ACC112 (cell line): ENCODE results near the gene SMCO4.

ENCODE experiments used
- H2AFZ ChIP-seq: fragments of 200-600 bp; sonication (generic); one replicate; pipeline ENCODE4 v1.6.0; 2017; ENCODE audit warnings: antibody characterized with exemption, low read length; ENCODE audit not compliant: unreplicated experiment
- H3K27ac ChIP-seq: fragments of 200-600 bp; sonication (generic); 2 replicates; pipeline ENCODE4 v1.5.1; 2014; ENCODE audit warnings: low read depth, mild to moderate bottlenecking, antibody characterized with exemption, low read length, moderate library complexity
- H3K27me3 ChIP-seq: fragments of 200-600 bp; sonication (generic); 2 replicates; pipeline ENCODE4 v1.6.1; 2014; ENCODE audit warnings: mild to moderate bottlenecking, antibody characterized with exemption, low read length, moderate library complexity, mixed read lengths; ENCODE audit not compliant: insufficient read depth
- H3K36me3 ChIP-seq: fragments of 200-600 bp; sonication (generic); 2 replicates; pipeline ENCODE4 v1.6.1; 2016; ENCODE audit warnings: mild to moderate bottlenecking, antibody characterized with exemption, low read length, moderate library complexity, mixed read lengths; ENCODE audit not compliant: insufficient read depth
- H3K4me1 ChIP-seq: fragments of 200-600 bp; sonication (generic); one replicate; pipeline ENCODE4 v1.6.1; 2016; ENCODE audit warnings: low read length, mixed read lengths; ENCODE audit not compliant: insufficient read depth, unreplicated experiment, control insufficient read depth
- H3K4me3 ChIP-seq: fragments of 200-600 bp; sonication (generic); 2 replicates; pipeline ENCODE4 v1.5.1; 2014; ENCODE audit warnings: mild to moderate bottlenecking, low read depth, low read length
- H3K79me2 ChIP-seq: fragments of 200-600 bp; sonication (generic); one replicate; pipeline ENCODE4 v1.6.0; 2016; ENCODE audit warnings: low read length; ENCODE audit not compliant: control insufficient read depth, unreplicated experiment, insufficient read depth

SMCO4 gene

GRCh38 chr11:93574638-93575220 is 31.5 kb upstream of the SMCO4 start:
- Histone ChIP-seq H3K79me2 (no peaks in the 10 kb centered on the region), H3K4me3 (no peak overlapping the region), H3K4me1 (peaks cover 15% of the 10 kb centered on the region), H2AFZ (no peak overlapping the region), H3K27ac (no peak overlapping the region), H3K27me3 (no peaks in the 10 kb centered on the region), H3K36me3 (no peaks in the 10 kb centered on the region)

GRCh38 chr11:93573184-93573583 is 30.0 kb upstream of the SMCO4 start:
- no peaks in the 10 kb centered on the region for H3K36me3 ChIP-seq
- H3K4me3 ChIP-seq = no peak overlapping the region
- H2AFZ ChIP-seq = no peak overlapping the region
- H3K27me3 ChIP-seq = no peaks in the 10 kb centered on the region
- H3K79me2 ChIP-seq = no peaks in the 10 kb centered on the region
- H3K4me1 ChIP-seq = peaks cover 15% of the 10 kb centered on the region
- H3K27ac ChIP-seq = no peak overlapping the region

GRCh38 chr11:93572621-93573020 is 29.4 kb upstream of the SMCO4 start:
- H3K4me1 ChIP-seq = peaks cover 13% of the 10 kb centered on the region
- no peak overlapping the region for H2AFZ ChIP-seq
- H3K27ac ChIP-seq = no peak overlapping the region
- no peaks in the 10 kb centered on the region for H3K79me2 ChIP-seq
- no peaks in the 10 kb centered on the region for H3K27me3 ChIP-seq
- H3K4me3 ChIP-seq = no peak overlapping the region
- no peaks in the 10 kb centered on the region for H3K36me3 ChIP-seq

DNA sequence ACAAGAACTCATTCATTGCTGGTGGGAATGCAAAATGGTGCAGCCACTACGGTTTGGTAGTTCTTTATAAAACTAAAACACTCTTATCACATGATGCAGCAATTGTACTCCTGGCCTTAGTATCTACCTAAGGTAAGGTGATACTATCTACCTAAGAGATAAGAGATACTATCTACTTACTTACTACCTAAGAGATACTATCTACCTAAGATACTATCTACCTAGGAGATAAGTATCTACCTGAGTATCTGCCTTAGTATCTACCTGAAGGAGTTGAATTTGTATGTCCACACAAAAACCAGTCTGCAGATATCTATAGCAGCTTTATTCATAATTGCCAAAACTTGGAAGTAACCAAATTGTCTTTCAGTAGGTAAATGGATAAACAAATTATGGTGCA is 29.0 kb upstream of the SMCO4 start:
- Histone ChIP-seq H3K4me1 (peaks cover 8% of the 10 kb centered on the region), H3K79me2 (no peaks in the 10 kb centered on the region), H3K27ac (no peak overlapping the region), H3K36me3 (no peaks in the 10 kb centered on the region), H3K4me3 (no peak overlapping the region), H3K27me3 (no peaks in the 10 kb centered on the region), H2AFZ (no peak overlapping the region)

DNA sequence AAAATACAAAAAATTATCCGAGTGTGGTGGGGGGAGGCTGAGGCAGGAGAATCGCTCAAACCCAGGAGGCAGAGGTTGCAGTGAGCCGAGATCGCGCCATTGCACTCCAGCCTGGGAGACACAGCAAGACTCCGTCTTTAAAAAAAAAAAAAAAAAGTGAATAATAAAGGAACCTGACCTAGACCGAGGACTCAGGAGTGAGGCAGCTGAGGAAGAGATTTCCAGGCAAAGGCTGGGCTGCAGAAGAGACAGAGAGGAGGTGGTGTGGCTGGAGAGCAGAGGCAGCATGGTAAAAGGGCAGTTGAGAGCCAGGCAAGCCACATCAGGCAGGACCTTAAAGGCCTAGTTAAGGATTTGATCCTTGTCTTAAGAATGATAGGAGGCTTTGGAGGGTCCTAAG is 28.4 kb upstream of the SMCO4 start:
- Histone ChIP-seq H3K4me3 (no peak overlapping the region), H2AFZ (no peak overlapping the region), H3K27ac (no peak overlapping the region), H3K4me1 (peaks cover 3% of the 10 kb centered on the region), H3K36me3 (no peaks in the 10 kb centered on the region), H3K79me2 (no peaks in the 10 kb centered on the region), H3K27me3 (no peaks in the 10 kb centered on the region)

DNA sequence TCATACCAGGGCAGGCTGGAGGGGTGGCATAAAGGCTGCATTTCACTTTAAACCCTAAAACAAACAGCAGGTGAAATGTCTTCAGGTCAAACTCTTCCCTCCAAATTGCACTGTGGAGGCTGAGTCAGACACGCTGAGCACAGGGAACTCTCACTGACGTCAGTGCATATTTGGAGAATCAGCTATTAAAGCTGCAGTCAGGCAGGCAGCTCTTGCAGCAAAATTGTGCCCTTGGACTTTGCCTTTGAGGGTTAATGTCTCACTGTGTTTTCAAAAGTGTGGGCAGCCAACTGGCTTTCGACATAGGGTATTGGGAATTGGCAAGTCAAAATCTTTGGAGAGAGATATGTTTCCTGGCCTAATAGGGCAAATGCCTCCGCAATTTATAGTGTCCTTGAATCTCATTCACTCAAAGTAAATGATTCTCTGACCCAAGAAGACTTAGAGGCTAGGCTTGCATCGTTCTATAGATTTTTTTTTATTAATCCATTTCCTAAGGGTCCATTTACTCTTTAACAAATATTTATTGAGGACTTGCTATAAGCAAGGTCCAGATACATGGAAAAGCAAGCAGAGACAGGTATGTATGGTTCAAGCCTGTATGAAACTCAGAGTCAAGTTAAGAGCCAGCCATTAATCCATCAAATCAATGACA is 27.7 kb upstream of the SMCO4 start:
- Histone ChIP-seq H2AFZ (no peak overlapping the region), H3K79me2 (no peaks in the 10 kb centered on the region), H3K4me1 (no peaks in the 10 kb centered on the region), H3K27ac (no peak overlapping the region), H3K36me3 (no peaks in the 10 kb centered on the region), H3K27me3 (no peaks in the 10 kb centered on the region), H3K4me3 (no peak overlapping the region)

GRCh38 chr11:93569496-93569895 is 26.3 kb upstream of the SMCO4 start:
- Histone ChIP-seq H3K79me2 (no peaks in the 10 kb centered on the region), H3K27me3 (no peaks in the 10 kb centered on the region; the same call in 1 of the 2 replicates), H2AFZ (no peak overlapping the region), H3K4me1 (no peaks in the 10 kb centered on the region), H3K27ac (no peak overlapping the region), H3K36me3 (no peaks in the 10 kb centered on the region), H3K4me3 (no peak overlapping the region)

DNA sequence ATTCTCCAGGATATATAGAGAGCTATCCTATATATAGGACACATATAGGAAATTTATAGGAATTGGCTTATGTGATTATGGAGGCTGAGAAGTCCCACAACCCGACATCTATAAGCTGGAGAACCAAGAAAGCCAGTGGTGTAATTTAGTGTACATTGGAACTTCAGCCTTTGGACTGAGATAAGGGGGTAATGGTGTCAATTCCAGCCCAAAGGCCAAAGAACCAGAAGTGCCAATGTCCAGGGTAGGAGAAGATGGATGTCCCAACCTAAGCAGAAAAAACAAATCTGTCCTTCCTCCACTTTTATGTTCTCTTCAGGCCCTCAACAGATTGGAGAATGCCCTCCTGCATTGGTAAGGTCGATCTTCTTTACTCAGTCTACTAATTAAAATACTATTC is 25.5 kb upstream of the SMCO4 start:
- Histone ChIP-seq H3K4me3 (no peak overlapping the region), H3K36me3 (no peaks in the 10 kb centered on the region), H3K4me1 (no peaks in the 10 kb centered on the region), H2AFZ (no peak overlapping the region), H3K27ac (no peak overlapping the region), H3K79me2 (no peaks in the 10 kb centered on the region), H3K27me3 (no peaks in the 10 kb centered on the region; the same call in 1 of the 2 replicates)

- Histone ChIP-seq H2AFZ (no peak overlapping the region), H3K27me3 (no peaks in the 10 kb centered on the region; the same call in 1 of the 2 replicates), H3K36me3 (no peaks in the 10 kb centered on the region), H3K4me1 (no peaks in the 10 kb centered on the region), H3K4me3 (no peak overlapping the region), H3K79me2 (no peaks in the 10 kb centered on the region), H3K27ac (no peak overlapping the region)
These were observed 24.3 kb upstream of the SMCO4 start for GRCh38 chr11:93567401-93567895.

DNA sequence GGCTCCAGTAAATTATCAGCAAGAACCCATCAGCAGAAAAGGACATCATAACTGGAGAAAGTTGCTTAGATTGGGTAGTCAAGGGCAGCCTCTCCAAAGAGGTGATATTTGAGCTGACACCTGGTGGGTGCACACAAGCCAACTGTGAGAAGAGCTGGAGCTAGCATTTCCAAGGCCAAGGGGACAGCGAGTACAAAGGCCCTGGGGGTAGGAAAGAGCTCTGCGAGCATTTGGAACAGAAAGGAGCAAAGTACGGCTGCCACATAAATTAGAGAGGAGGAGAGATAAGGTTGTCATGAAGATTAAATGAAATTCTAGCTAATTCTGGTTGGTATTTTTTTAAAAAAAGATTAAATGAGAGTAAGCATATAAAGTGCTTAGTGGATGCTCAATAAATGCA is 21.7 kb upstream of the SMCO4 start:
- Histone ChIP-seq H3K4me3 (no peak overlapping the region), H3K79me2 (no peaks in the 10 kb centered on the region), H3K4me1 (no peaks in the 10 kb centered on the region), H3K27me3 (no peaks in the 10 kb centered on the region; the same call in 1 of the 2 replicates), H3K36me3 (no peaks in the 10 kb centered on the region), H2AFZ (no peak overlapping the region), H3K27ac (no peak overlapping the region)

DNA sequence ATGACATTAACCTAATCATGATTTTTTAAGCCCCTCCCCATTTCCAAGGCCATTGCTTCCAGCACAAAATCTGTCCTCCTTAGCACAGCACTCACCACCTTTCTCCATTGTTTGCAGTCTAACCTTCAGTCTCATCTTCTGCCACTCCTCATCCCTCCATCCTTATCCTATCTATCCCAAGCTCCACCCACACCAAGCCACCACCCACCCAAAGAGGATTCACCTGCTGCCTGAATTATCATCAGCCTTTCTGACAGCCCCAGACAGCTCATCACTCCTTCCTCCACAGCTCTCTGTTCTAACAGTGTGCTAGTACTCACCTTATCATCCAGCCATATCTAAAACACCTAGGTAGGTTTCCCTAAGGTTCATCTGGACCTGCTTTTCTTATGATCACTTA is 20.7 kb upstream of the SMCO4 start:
- H3K36me3 ChIP-seq = no peaks in the 10 kb centered on the region
- no peak overlapping the region for H3K4me3 ChIP-seq
- H3K27me3 ChIP-seq = peaks cover 8% of the 10 kb centered on the region; the same call in 1 of the 2 replicates
- no peaks in the 10 kb centered on the region for H3K4me1 ChIP-seq
- no peak overlapping the region for H3K27ac ChIP-seq
- no peaks in the 10 kb centered on the region for H3K79me2 ChIP-seq
- no peak overlapping the region for H2AFZ ChIP-seq
